DOHH2 (cell line): ENCODE results near the gene FADS3.

Experiments used
- H3F3A ChIP-seq: fragments of 200-600 bp; sonication (generic), shearing (Covaris generic); 2 replicates; pipeline ENCODE4 v1.6.0; 2016; ENCODE audit warnings: antibody characterized with exemption, mild to moderate bottlenecking; ENCODE audit not compliant: control insufficient read depth, insufficient read depth
- H3K27ac ChIP-seq: fragments of 200-600 bp; sonication (generic); 2 replicates; pipeline ENCODE4 v1.5.1; 2014; ENCODE audit warnings: low read depth, mild to moderate bottlenecking, low read length, moderate library complexity
- H3K27me3 ChIP-seq: fragments of 200-600 bp; sonication (generic); 2 replicates; pipeline ENCODE4 v1.6.1; 2014; ENCODE audit warnings: mild to moderate bottlenecking, low read length, mixed read lengths; ENCODE audit not compliant: control insufficient read depth
- H3K36me3 ChIP-seq: fragments of 200-600 bp; sonication (generic); 2 replicates; pipeline ENCODE4 v1.6.1; 2014; ENCODE audit warnings: mild to moderate bottlenecking, low read length, moderate library complexity, mixed read lengths; ENCODE audit not compliant: control insufficient read depth
- H3K4me1 ChIP-seq: fragments of 200-600 bp; sonication (generic); 2 replicates; pipeline ENCODE4 v1.6.1; 2014; ENCODE audit warnings: mild to moderate bottlenecking, low read length, mixed read lengths; ENCODE audit not compliant: control insufficient read depth
- H3K4me2 ChIP-seq: fragments of 200-600 bp; sonication (generic); 2 replicates; pipeline ENCODE4 v1.6.0; 2014; ENCODE audit warnings: mild to moderate bottlenecking, low read length, moderate library complexity
- H3K4me3 ChIP-seq: fragments of 200-600 bp; sonication (generic); 2 replicates; pipeline ENCODE4 v1.5.1; 2014; ENCODE audit warnings: mild to moderate bottlenecking, low read length, mixed read lengths
- H3K79me2 ChIP-seq: fragments of 200-600 bp; sonication (generic); 2 replicates; pipeline ENCODE4 v1.6.1; 2014; ENCODE audit warnings: mild to moderate bottlenecking, low read length, mixed read lengths; ENCODE audit not compliant: control insufficient read depth
- H3K9me2 ChIP-seq: fragments of 200-600 bp; sonication (generic); replicated peaks from 2 replicates; pipeline ENCODE4 v1.6.1; 2014; ENCODE audit warnings: mild to moderate bottlenecking, low read length, mixed read lengths; ENCODE audit not compliant: control insufficient read depth
- H3K9me3 ChIP-seq: fragments of 200-600 bp; sonication (generic); 2 replicates; pipeline ENCODE4 v1.6.1; 2014; ENCODE audit warnings: antibody characterized with exemption, low read length, mixed read lengths; ENCODE audit not compliant: control insufficient read depth, insufficient read depth
- H4K20me1 ChIP-seq: fragments of 200-600 bp; sonication (generic); 2 replicates; pipeline ENCODE4 v1.6.0; 2014; ENCODE audit warnings: low read depth, mild to moderate bottlenecking, antibody characterized with exemption, low read length, moderate library complexity; ENCODE audit not compliant: control insufficient read depth, insufficient read depth
- CTCF ChIP-seq: fragments of 200-600 bp; sonication (generic); IDR thresholded peaks from one replicate; pipeline ENCODE4 v1.5.1; 2014; ENCODE audit warnings: antibody characterized with exemption, mild to moderate bottlenecking, low read depth, low read length; ENCODE audit not compliant: poor library complexity, severe bottlenecking
- EZH2phosphoT487 ChIP-seq: fragments of 200-600 bp; sonication (generic); IDR thresholded peaks from 2 replicates; pipeline ENCODE4 v1.6.1; 2017; ENCODE audit warnings: borderline replicate concordance, mild to moderate bottlenecking, antibody characterized with exemption, low read length, moderate library complexity, mixed read lengths

Gene FADS3

GRCh38 chr11:61911128-61911700 is 19.9 kb upstream of the FADS3 start:
- H3K9me2 ChIP-seq, result no peaks in the 10 kb centered on the region
- no peaks in the 10 kb centered on the region for H3K4me1 ChIP-seq
- no peaks in the 10 kb centered on the region for H3K36me3 ChIP-seq
- TF ChIP-seq EZH2phosphoT487 (no peak), CTCF (no peak)
- no peaks in the 10 kb centered on the region for H3K9me3 ChIP-seq
- H4K20me1 ChIP-seq, result no peaks in the 10 kb centered on the region
- no peaks in the 10 kb centered on the region for H3F3A ChIP-seq
- no peak overlapping the region for H3K4me2 ChIP-seq
- no peak overlapping the region for H3K27ac ChIP-seq
- H3K4me3 ChIP-seq, result no peak overlapping the region
- no peaks in the 10 kb centered on the region for H3K79me2 ChIP-seq
- no peaks in the 10 kb centered on the region; the same call in 1 of the 2 replicates for H3K27me3 ChIP-seq

- Histone ChIP-seq H3K36me3 (no peaks in the 10 kb centered on the region), H3K79me2 (no peaks in the 10 kb centered on the region), H3K9me2 (no peaks in the 10 kb centered on the region), H3K4me2 (no peak overlapping the region), H3F3A (no peaks in the 10 kb centered on the region), H3K9me3 (no peaks in the 10 kb centered on the region), H4K20me1 (no peaks in the 10 kb centered on the region), H3K4me1 (no peaks in the 10 kb centered on the region), H3K27me3 (no peaks in the 10 kb centered on the region), H3K4me3 (no peak overlapping the region), H3K27ac (no peak overlapping the region)
- TF ChIP-seq CTCF, result no peak
These were observed 19.1 kb upstream of the FADS3 start for GRCh38 chr11:61910187-61911127.

DNA sequence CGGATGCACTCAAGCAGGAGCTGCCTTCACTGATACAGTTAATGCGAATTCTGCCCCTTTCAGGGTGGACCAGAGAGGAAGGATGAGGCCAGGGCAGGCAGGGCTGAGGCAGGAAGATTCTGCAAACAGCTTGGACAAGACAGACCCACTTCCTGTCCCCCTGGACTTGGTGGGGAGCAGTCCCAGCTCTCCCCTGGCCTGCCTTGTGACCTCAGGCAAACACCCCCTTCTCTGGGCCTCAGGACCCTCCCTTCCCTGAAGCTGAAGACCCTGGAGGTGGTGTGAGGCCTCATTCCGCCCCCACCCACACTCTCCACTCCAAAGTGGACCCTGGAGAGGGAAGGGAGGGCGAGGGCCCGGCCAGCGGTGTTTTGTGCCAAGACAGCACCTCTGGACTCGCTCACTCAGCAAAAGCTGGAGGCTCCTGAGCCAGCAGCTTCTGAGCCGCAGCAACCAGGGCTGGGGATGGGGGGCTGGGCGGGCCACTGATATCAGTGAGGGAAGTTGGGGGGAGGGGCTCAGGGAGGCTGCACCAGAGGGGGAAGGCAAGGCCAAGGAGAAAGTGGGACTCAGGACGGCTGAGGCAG is 17.5 kb upstream of the FADS3 start:
- no peaks in the 10 kb centered on the region for H3K9me3 ChIP-seq
- H3K27ac ChIP-seq, result no peak overlapping the region
- no peaks in the 10 kb centered on the region for H3K36me3 ChIP-seq
- TF ChIP-seq CTCF (no peak), EZH2phosphoT487 (no peak)
- peaks cover 3% of the 10 kb centered on the region; the same call in 1 of the 2 replicates for H3K27me3 ChIP-seq
- H3K79me2 ChIP-seq, result no peaks in the 10 kb centered on the region
- H3K4me1 ChIP-seq, result no peaks in the 10 kb centered on the region
- H3K9me2 ChIP-seq, result no peaks in the 10 kb centered on the region
- no peak overlapping the region for H3K4me3 ChIP-seq
- no peaks in the 10 kb centered on the region for H3F3A ChIP-seq
- H3K4me2 ChIP-seq, result no peak overlapping the region
- H4K20me1 ChIP-seq, result no peaks in the 10 kb centered on the region
